WTC11 (cell line): ENCODE data around the gene NYAP1.

Experiments used
- ATF1 ChIP-seq: sonication (generic); formaldehyde crosslinking; IDR thresholded peaks from 2 replicates; pipeline ENCODE4 v1.8.1; 2023; ENCODE audit warnings: mild to moderate bottlenecking, moderate library complexity, missing genetic modification reagents
- CBFB ChIP-seq: sonication (generic); formaldehyde crosslinking; IDR thresholded peaks from 2 replicates; pipeline ENCODE4 v1.8.1; 2022; ENCODE audit warnings: mild to moderate bottlenecking, low read depth, missing genetic modification reagents
- ESRRA ChIP-seq: sonication (generic); formaldehyde crosslinking; IDR thresholded peaks from 2 replicates; pipeline ENCODE4 v1.8.1; 2022; ENCODE audit warnings: mild to moderate bottlenecking, missing genetic modification reagents, borderline replicate concordance
- FOXK1 ChIP-seq: sonication (generic); formaldehyde crosslinking; IDR thresholded peaks from 2 replicates; pipeline ENCODE4 v1.8.0; 2022; ENCODE audit warnings: mild to moderate bottlenecking, moderate library complexity, missing genetic modification reagents
- FOXP4 ChIP-seq: sonication (generic); formaldehyde crosslinking; IDR thresholded peaks from 2 replicates; pipeline ENCODE4 v1.8.0; 2022; ENCODE audit warnings: mild to moderate bottlenecking, missing genetic modification reagents
- GTF2I ChIP-seq: fragments of 250-450 bp; sonication (Bioruptor Pico); conservative IDR thresholded peaks from 2 replicates; pipeline ENCODE4 v1.4.0; 2021; ENCODE audit warnings: mild to moderate bottlenecking
- PREB ChIP-seq: sonication (generic); formaldehyde crosslinking; IDR thresholded peaks from 2 replicates; pipeline ENCODE4 v1.8.1; 2022; ENCODE audit warnings: mild to moderate bottlenecking, missing genetic modification reagents, moderate library complexity, borderline replicate concordance
- SMAD3 ChIP-seq: sonication (generic); formaldehyde crosslinking; IDR thresholded peaks from 2 replicates; pipeline ENCODE4 v1.8.0; 2022; ENCODE audit warnings: missing genetic modification reagents, mild to moderate bottlenecking, borderline replicate concordance
- ZNF138 ChIP-seq: sonication (generic); formaldehyde crosslinking; conservative IDR thresholded peaks from 2 replicates; pipeline ENCODE4 v1.8.1; 2022; ENCODE audit warnings: mild to moderate bottlenecking, moderate library complexity, missing genetic modification reagents
- TF ChIP-seq, protein P1 (sequence below): fragments of 200-600 bp; IDR thresholded peaks from 2 replicates; pipeline ENCODE4 v1.8.0; 2022; ENCODE audit warnings: antibody characterized with exemption
- TF ChIP-seq, protein P2 (sequence below): sonication (generic); formaldehyde crosslinking; IDR thresholded peaks from 2 replicates; pipeline ENCODE4 v1.8.0; 2023; ENCODE audit warnings: mild to moderate bottlenecking, missing genetic modification reagents
- TF ChIP-seq, protein P3 (sequence below): sonication (generic); formaldehyde crosslinking; IDR thresholded peaks from 2 replicates; pipeline ENCODE4 v1.8.1; 2023; ENCODE audit warnings: mild to moderate bottlenecking, missing genetic modification reagents

DNA sequence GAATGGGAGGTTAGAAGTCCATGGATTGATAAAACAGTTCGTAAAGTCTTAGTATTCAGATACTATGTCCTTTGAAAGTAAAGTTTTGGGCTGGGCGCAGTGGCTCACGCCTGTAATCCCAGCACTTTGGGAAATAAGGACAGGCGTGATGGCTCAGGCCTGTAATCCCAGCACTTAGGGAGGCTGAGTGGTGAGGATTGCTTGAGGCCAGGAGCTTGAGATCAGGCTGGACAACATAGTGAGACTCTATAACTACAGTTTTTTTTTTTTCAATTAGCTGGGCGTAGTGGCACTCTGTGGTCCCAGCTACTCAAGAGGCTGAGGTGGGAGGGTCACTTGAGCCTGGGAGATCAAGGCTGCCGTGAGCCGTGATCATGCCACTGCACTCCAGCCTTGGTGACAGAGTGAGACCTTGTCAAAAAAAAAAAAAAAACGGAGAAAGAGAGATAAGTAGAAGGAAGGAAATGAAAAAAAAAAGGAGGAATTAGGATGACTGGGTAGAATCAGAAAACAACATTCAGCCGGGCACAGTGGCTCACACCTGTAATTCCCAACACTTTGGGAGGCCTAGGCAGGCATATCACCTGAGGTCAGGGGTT, 29.6 kb downstream of the NYAP1 start:
- TF ChIP-seq ESRRA (CRISPR knock-in tag) (no peak), PREB (CRISPR knock-in tag) (no peak), ATF1 (no peak), CBFB (CRISPR knock-in tag) (no peak), ZNF138 (CRISPR knock-in tag) (no peak), GTF2I (CRISPR knock-in tag) (no peak), FOXP4 (CRISPR knock-in tag) (no peak), SMAD3 (CRISPR knock-in tag) (no peak), FOXK1 (no peak)
- TF ChIP-seq, protein P1, sequence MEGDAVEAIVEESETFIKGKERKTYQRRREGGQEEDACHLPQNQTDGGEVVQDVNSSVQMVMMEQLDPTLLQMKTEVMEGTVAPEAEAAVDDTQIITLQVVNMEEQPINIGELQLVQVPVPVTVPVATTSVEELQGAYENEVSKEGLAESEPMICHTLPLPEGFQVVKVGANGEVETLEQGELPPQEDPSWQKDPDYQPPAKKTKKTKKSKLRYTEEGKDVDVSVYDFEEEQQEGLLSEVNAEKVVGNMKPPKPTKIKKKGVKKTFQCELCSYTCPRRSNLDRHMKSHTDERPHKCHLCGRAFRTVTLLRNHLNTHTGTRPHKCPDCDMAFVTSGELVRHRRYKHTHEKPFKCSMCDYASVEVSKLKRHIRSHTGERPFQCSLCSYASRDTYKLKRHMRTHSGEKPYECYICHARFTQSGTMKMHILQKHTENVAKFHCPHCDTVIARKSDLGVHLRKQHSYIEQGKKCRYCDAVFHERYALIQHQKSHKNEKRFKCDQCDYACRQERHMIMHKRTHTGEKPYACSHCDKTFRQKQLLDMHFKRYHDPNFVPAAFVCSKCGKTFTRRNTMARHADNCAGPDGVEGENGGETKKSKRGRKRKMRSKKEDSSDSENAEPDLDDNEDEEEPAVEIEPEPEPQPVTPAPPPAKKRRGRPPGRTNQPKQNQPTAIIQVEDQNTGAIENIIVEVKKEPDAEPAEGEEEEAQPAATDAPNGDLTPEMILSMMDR = no peak
- TF ChIP-seq, protein P2, sequence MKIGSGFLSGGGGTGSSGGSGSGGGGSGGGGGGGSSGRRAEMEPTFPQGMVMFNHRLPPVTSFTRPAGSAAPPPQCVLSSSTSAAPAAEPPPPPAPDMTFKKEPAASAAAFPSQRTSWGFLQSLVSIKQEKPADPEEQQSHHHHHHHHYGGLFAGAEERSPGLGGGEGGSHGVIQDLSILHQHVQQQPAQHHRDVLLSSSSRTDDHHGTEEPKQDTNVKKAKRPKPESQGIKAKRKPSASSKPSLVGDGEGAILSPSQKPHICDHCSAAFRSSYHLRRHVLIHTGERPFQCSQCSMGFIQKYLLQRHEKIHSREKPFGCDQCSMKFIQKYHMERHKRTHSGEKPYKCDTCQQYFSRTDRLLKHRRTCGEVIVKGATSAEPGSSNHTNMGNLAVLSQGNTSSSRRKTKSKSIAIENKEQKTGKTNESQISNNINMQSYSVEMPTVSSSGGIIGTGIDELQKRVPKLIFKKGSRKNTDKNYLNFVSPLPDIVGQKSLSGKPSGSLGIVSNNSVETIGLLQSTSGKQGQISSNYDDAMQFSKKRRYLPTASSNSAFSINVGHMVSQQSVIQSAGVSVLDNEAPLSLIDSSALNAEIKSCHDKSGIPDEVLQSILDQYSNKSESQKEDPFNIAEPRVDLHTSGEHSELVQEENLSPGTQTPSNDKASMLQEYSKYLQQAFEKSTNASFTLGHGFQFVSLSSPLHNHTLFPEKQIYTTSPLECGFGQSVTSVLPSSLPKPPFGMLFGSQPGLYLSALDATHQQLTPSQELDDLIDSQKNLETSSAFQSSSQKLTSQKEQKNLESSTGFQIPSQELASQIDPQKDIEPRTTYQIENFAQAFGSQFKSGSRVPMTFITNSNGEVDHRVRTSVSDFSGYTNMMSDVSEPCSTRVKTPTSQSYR (CRISPR knock-in tag) = no peak
- TF ChIP-seq, protein P3, sequence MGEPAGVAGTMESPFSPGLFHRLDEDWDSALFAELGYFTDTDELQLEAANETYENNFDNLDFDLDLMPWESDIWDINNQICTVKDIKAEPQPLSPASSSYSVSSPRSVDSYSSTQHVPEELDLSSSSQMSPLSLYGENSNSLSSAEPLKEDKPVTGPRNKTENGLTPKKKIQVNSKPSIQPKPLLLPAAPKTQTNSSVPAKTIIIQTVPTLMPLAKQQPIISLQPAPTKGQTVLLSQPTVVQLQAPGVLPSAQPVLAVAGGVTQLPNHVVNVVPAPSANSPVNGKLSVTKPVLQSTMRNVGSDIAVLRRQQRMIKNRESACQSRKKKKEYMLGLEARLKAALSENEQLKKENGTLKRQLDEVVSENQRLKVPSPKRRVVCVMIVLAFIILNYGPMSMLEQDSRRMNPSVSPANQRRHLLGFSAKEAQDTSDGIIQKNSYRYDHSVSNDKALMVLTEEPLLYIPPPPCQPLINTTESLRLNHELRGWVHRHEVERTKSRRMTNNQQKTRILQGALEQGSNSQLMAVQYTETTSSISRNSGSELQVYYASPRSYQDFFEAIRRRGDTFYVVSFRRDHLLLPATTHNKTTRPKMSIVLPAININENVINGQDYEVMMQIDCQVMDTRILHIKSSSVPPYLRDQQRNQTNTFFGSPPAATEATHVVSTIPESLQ (CRISPR knock-in tag) = no peak
